ENCODE measurements around the gene AXIN1. TPM values are rescaled to one million over a fixed set of nuclear protein-coding genes. Genes with fewer than 3 reads are reported as not detected.

AXIN1 gene
- total RNA-seq, 1 experiment from 2014 or later, result 26.9 TPM

GRCh38 chr16:249431-249830 is 103.1 kb downstream of the AXIN1 start:
- POLR2A ChIA-PET (ENCODE audit: unreplicated experiment), result no interaction called here
- no peak overlapping the region for H3K27ac ChIP-seq (ENCODE audit: low read length)
- no TSS peak for BruUV-seq (replicated peaks)
- no peaks in the 10 kb centered on the region for H3K9me3 ChIP-seq (ENCODE audit: low read length)
- DNase-seq, result no peak
- no peaks in the 10 kb centered on the region for H4K20me1 ChIP-seq (ENCODE audit: low read length)
- CTCF ChIA-PET, result no interaction called here
- TF ChIP-seq EZH2 (IDR thresholded peaks at IDR 0.05; ENCODE audit: low read length, unreplicated experiment) (no peak), EZH2phosphoT487 (IDR thresholded peaks at IDR 0.05; ENCODE audit: borderline replicate concordance, low read length) (no peak), CTCF (conservative IDR thresholded peaks at IDR 0.05; ENCODE audit: low read depth, low read length) (no peak)
- no peaks in the 10 kb centered on the region for H3K79me2 ChIP-seq (ENCODE audit: low read length)
- H2AFZ ChIP-seq (ENCODE audit: low read length), result no peak overlapping the region
- H3K4me2 ChIP-seq (ENCODE audit: low read length), result no peak overlapping the region
- ATAC-seq, result no peak
- H3K4me1 ChIP-seq (ENCODE audit: insufficient read depth, low read length), result peaks cover 9% of the 10 kb centered on the region; the same call in 1 of the 2 replicates
- no peaks in the 10 kb centered on the region for H3K36me3 ChIP-seq (ENCODE audit: low read depth, low read length)
- H3F3A ChIP-seq (ENCODE audit: low read length, unreplicated experiment), result no peaks in the 10 kb centered on the region
- intact Hi-C loops (cut with micrococcal nuclease), result no loop called here
- no peak overlapping the region for H3K9ac ChIP-seq (ENCODE audit: low read length)
- H3K4me3 ChIP-seq (ENCODE audit: low read length), result no peak overlapping the region
- no peaks in the 10 kb centered on the region for H3K27me3 ChIP-seq (ENCODE audit: low read length)
- no peaks in the 10 kb centered on the region for H3K9me2 ChIP-seq (replicated peaks; ENCODE audit: low read length)

- Histone ChIP-seq H2AFZ (ENCODE audit: low read length) (no peak overlapping the region), H3K4me2 (ENCODE audit: low read length) (no peak overlapping the region), H3F3A (ENCODE audit: low read length, unreplicated experiment) (no peaks in the 10 kb centered on the region), H3K9ac (ENCODE audit: low read length) (no peak overlapping the region), H3K27me3 (ENCODE audit: low read length) (no peaks in the 10 kb centered on the region), H3K27ac (ENCODE audit: low read length) (no peak overlapping the region), H3K79me2 (ENCODE audit: low read length) (no peaks in the 10 kb centered on the region), H3K4me1 (ENCODE audit: insufficient read depth, low read length) (peaks cover 9% of the 10 kb centered on the region; the same call in 1 of the 2 replicates), H3K9me2 (replicated peaks; ENCODE audit: low read length) (no peaks in the 10 kb centered on the region), H3K4me3 (ENCODE audit: low read length) (no peak overlapping the region), H3K36me3 (ENCODE audit: low read depth, low read length) (no peaks in the 10 kb centered on the region), H3K9me3 (ENCODE audit: low read length) (no peaks in the 10 kb centered on the region), H4K20me1 (ENCODE audit: low read length) (no peaks in the 10 kb centered on the region)
- POLR2A ChIA-PET (ENCODE audit: unreplicated experiment), result no interaction called here
- CTCF ChIA-PET, result no interaction called here
- intact Hi-C loops (cut with micrococcal nuclease), result no loop called here
- ATAC-seq (no peak), DNase-seq (no peak)
- TF ChIP-seq EZH2 (IDR thresholded peaks at IDR 0.05; ENCODE audit: low read length, unreplicated experiment) (no peak), EZH2phosphoT487 (IDR thresholded peaks at IDR 0.05; ENCODE audit: borderline replicate concordance, low read length) (no peak), CTCF (conservative IDR thresholded peaks at IDR 0.05; ENCODE audit: low read depth, low read length) (no peak)
- no TSS peak for BruUV-seq (replicated peaks)
These were observed 105.5 kb downstream of the AXIN1 start for GRCh38 chr16:247027-247426.

GRCh38 chr16:245105-245504 is 107.4 kb downstream of the AXIN1 start:
- Histone ChIP-seq H4K20me1 (ENCODE audit: low read length) (no peaks in the 10 kb centered on the region), H3K4me2 (ENCODE audit: low read length) (no peak overlapping the region), H3K9me2 (replicated peaks; ENCODE audit: low read length) (no peaks in the 10 kb centered on the region), H3K27ac (ENCODE audit: low read length) (no peak overlapping the region), H3K9ac (ENCODE audit: low read length) (no peak overlapping the region), H3K27me3 (ENCODE audit: low read length) (no peaks in the 10 kb centered on the region), H3K4me3 (ENCODE audit: low read length) (no peak overlapping the region), H3F3A (ENCODE audit: low read length, unreplicated experiment) (no peaks in the 10 kb centered on the region), H3K36me3 (ENCODE audit: low read depth, low read length) (no peaks in the 10 kb centered on the region), H2AFZ (ENCODE audit: low read length) (no peak overlapping the region), H3K4me1 (ENCODE audit: insufficient read depth, low read length) (0 out of 2 replicates have a peak, but pooled peaks cover 1% of the 10 kb centered on the region), H3K79me2 (ENCODE audit: low read length) (no peaks in the 10 kb centered on the region), H3K9me3 (ENCODE audit: low read length) (no peaks in the 10 kb centered on the region)
- CTCF ChIA-PET, result no interaction called here
- DNase-seq (no peak), ATAC-seq (no peak)
- intact Hi-C loops (cut with micrococcal nuclease), result no loop called here
- TF ChIP-seq CTCF (conservative IDR thresholded peaks at IDR 0.05; ENCODE audit: low read depth, low read length) (no peak), EZH2phosphoT487 (IDR thresholded peaks at IDR 0.05; ENCODE audit: borderline replicate concordance, low read length) (no peak), EZH2 (IDR thresholded peaks at IDR 0.05; ENCODE audit: low read length, unreplicated experiment) (no peak)
- no TSS peak for BruUV-seq (replicated peaks)
- POLR2A ChIA-PET (ENCODE audit: unreplicated experiment), result no interaction called here

Measured in PC-3 (cell line).